Upper lobe of left lung (tissue), 4 donors: ENCODE data around the gene SYCE3.

Source experiments
- POLR2A ChIP-seq, 4 donors: fragments of 450-650 bp; IDR thresholded peaks; one replicate each; pipeline ENCODE4 v1.5.1; 2016 to 2017; ENCODE audit warnings: antibody characterized with exemption in 4 of 4, mild to moderate bottlenecking in 2 of 4
- TF ChIP-seq, protein P1 (sequence below), 6 experiments: fragments of 450-650 bp in 4 of 6; fragments of 200-600 bp in 2 of 6; sonication (generic) in 2 of 6; IDR thresholded peaks; one replicate each; pipeline ENCODE4 v1.5.1; 2016 to 2019; ENCODE audit warnings: antibody characterized with exemption in 6 of 6

DNA sequence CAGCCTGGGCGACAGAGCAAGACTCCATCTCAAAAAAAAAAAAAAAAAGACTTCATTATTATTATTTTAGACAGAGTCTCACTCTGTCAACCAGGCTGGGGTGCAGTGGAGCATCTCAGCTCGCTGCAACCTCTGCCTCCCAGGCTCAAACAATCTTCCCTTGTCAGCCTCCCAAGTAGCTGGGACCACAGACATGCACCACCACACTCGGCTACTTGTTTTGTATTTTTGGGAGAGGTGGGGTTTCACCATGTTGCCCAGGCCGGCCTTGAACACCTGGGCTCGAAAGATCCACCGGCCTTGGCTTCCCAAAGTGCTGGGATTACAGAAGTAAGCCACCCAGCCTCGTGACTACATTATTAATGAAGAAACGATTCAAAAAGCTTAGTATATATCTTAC, 27.6 kb downstream of the SYCE3 start:
- no peak for TF ChIP-seq POLR2A (IDR thresholded peaks at IDR 0.05)
- TF ChIP-seq, protein P1, sequence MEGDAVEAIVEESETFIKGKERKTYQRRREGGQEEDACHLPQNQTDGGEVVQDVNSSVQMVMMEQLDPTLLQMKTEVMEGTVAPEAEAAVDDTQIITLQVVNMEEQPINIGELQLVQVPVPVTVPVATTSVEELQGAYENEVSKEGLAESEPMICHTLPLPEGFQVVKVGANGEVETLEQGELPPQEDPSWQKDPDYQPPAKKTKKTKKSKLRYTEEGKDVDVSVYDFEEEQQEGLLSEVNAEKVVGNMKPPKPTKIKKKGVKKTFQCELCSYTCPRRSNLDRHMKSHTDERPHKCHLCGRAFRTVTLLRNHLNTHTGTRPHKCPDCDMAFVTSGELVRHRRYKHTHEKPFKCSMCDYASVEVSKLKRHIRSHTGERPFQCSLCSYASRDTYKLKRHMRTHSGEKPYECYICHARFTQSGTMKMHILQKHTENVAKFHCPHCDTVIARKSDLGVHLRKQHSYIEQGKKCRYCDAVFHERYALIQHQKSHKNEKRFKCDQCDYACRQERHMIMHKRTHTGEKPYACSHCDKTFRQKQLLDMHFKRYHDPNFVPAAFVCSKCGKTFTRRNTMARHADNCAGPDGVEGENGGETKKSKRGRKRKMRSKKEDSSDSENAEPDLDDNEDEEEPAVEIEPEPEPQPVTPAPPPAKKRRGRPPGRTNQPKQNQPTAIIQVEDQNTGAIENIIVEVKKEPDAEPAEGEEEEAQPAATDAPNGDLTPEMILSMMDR (IDR thresholded peaks at IDR 0.05), result no peak
